GM23248 (cell line): ENCODE data around the gene C1R. TPM values are rescaled to one million over a fixed set of nuclear protein-coding genes. Genes with fewer than 3 reads are reported as not detected.
"Not testable (repeated sequence)": the region's sequence is repeated elsewhere in the genome, so short reads cannot be mapped to it uniquely, and the experiment has no call there.

ENCODE experiments used
- DNase-seq: peaks from one replicate; pipeline ENCODE4 v3.0.0-alpha.2; 2015
- H2AFZ ChIP-seq: fragments of 200-600 bp; sonication (generic); 2 replicates; pipeline ENCODE4 v1.6.1; 2016; ENCODE audit warnings: antibody characterized with exemption
- H3F3A ChIP-seq: fragments of 200-600 bp; sonication (generic); 2 replicates; pipeline ENCODE4 v1.6.1; 2016; ENCODE audit warnings: mild to moderate bottlenecking, antibody characterized with exemption, mixed run types; ENCODE audit not compliant: insufficient read depth
- H3K27ac ChIP-seq: fragments of 200-600 bp; sonication (generic); 2 replicates; pipeline ENCODE4 v1.5.1; 2016; ENCODE audit warnings: mild to moderate bottlenecking
- H3K27me3 ChIP-seq: fragments of 200-600 bp; sonication (generic); replicated peaks from 2 replicates; pipeline ENCODE4 v1.6.1; 2016; ENCODE audit warnings: mild to moderate bottlenecking; ENCODE audit not compliant: insufficient read depth
- H3K36me3 ChIP-seq: fragments of 200-600 bp; sonication (generic); 2 replicates; pipeline ENCODE4 v1.6.1; 2016; ENCODE audit warnings: low read depth, mild to moderate bottlenecking
- H3K4me1 ChIP-seq: fragments of 200-600 bp; sonication (generic); 2 replicates; pipeline ENCODE4 v1.6.1; 2016; ENCODE audit warnings: mild to moderate bottlenecking; ENCODE audit not compliant: insufficient read depth
- H3K4me2 ChIP-seq: fragments of 200-600 bp; sonication (generic); one replicate; pipeline ENCODE4 v1.6.1; 2016; ENCODE audit warnings: mild to moderate bottlenecking; ENCODE audit not compliant: unreplicated experiment
- H3K4me3 ChIP-seq: fragments of 200-600 bp; sonication (generic); 2 replicates; pipeline ENCODE4 v1.5.1; 2016; ENCODE audit warnings: mild to moderate bottlenecking
- H3K79me2 ChIP-seq: fragments of 200-600 bp; sonication (generic); 2 replicates; pipeline ENCODE4 v1.6.1; 2016; ENCODE audit warnings: mild to moderate bottlenecking; ENCODE audit not compliant: insufficient read depth
- H3K9ac ChIP-seq: fragments of 200-600 bp; sonication (generic); 2 replicates; pipeline ENCODE4 v1.6.1; 2016; ENCODE audit warnings: mild to moderate bottlenecking
- H3K9me2 ChIP-seq: fragments of 200-600 bp; sonication (generic); 2 replicates; pipeline ENCODE4 v1.6.1; 2016; ENCODE audit warnings: mixed run types, mild to moderate bottlenecking, moderate library complexity; ENCODE audit not compliant: insufficient read depth
- H3K9me3 ChIP-seq: fragments of 200-600 bp; sonication (generic); one replicate; pipeline ENCODE4 v1.6.1; 2017; ENCODE audit warnings: low read depth
- H4K20me1 ChIP-seq: fragments of 200-600 bp; sonication (generic); 2 replicates; pipeline ENCODE4 v1.6.0; 2016; ENCODE audit not compliant: insufficient read depth
- EZH2 ChIP-seq: fragments of 200-600 bp; sonication (generic); IDR thresholded peaks from 2 replicates; pipeline ENCODE4 v1.6.1; 2018; ENCODE audit warnings: antibody characterized with exemption, mild to moderate bottlenecking; ENCODE audit not compliant: insufficient read depth, poor library complexity, severe bottlenecking
- EZH2phosphoT487 ChIP-seq: fragments of 200-600 bp; sonication (generic); IDR thresholded peaks from 2 replicates; pipeline ENCODE4 v1.6.1; 2018; ENCODE audit warnings: antibody characterized with exemption, moderate library complexity, mild to moderate bottlenecking, low read depth; ENCODE audit not compliant: insufficient read depth
- WGBS, 2 experiments: methylation state at CpG; one replicate each; pipeline ENCODE4 v1.1.6; 2015 to 2017; ENCODE audit warnings: low lambda C conversion rate in 2 of 2, low coverage in 1 of 2; ENCODE audit errors: missing lambda C conversion rate in 2 of 2; 5-methylcytosine and 5-hydroxymethylcytosine counted together
- in situ Hi-C: fragments of 300-500 bp; cut with MboI; formaldehyde crosslinking; loops from 2 replicates; pipeline ENCODE4 v1.15.0; 2020
- polyA plus RNA-seq: library from polyadenylated mRNA; unstranded; fragments of >200 nt; fragmentation: Nextera tagmentation; extraction: Ambion mirVana; gene quantifications from 2 replicates; pipeline ENCODE4 v1.2.1, GENCODE V29; 2016
- total RNA-seq: library from RNA; depleted of rRNA; stranded (reverse); fragments of >200 nt; shearing (Covaris generic); gene quantifications from 2 replicates; pipeline ENCODE4 v1.2.3, GENCODE V29; 2014

C1R gene
- total and polyA plus RNA-seq, 2 experiments from 2014 or later: 51.1 to 75.0 TPM

GRCh38 chr12:7045913-7046312 lies 46.3 kb downstream of the C1R start:
- Histone ChIP-seq H2AFZ (no peak overlapping the region), H3K27me3 (no peaks in the 10 kb centered on the region), H4K20me1 (no peaks in the 10 kb centered on the region), H3K4me1 (no peaks in the 10 kb centered on the region), H3K4me3 (no peak overlapping the region), H3K79me2 (no peaks in the 10 kb centered on the region), H3K9ac (no peak overlapping the region), H3K9me2 (no peaks in the 10 kb centered on the region), H3K27ac (no peak overlapping the region), H3K4me2 (no peak overlapping the region), H3K36me3 (no peaks in the 10 kb centered on the region), H3K9me3 (no peaks in the 10 kb centered on the region), H3F3A (no peaks in the 10 kb centered on the region)
- DNase-seq: no peak
- 88 to 90% methylated on average over 9 of the region's 9 CpGs for WGBS, 2 experiments
- no peak for TF ChIP-seq EZH2
- in situ Hi-C loops: no loop called here

- no peaks in the 10 kb centered on the region for H3K4me1 ChIP-seq
- H4K20me1 ChIP-seq: no peaks in the 10 kb centered on the region
- H3K79me2 ChIP-seq: no peaks in the 10 kb centered on the region
- no peaks in the 10 kb centered on the region for H3F3A ChIP-seq
- 38 to 41% methylated on average over 6 of the region's 6 CpGs for WGBS, 2 experiments
- H3K36me3 ChIP-seq: no peaks in the 10 kb centered on the region
- no peak overlapping the region for H3K4me3 ChIP-seq
- H3K9me2 ChIP-seq: no peaks in the 10 kb centered on the region
- H2AFZ ChIP-seq: no peak overlapping the region
- in situ Hi-C loops: no loop called here
- H3K9me3 ChIP-seq: no peaks in the 10 kb centered on the region
- H3K4me2 ChIP-seq: no peak overlapping the region
- H3K9ac ChIP-seq: no peak overlapping the region
- TF ChIP-seq EZH2 (no peak), EZH2phosphoT487 (no peak)
- H3K27ac ChIP-seq: no peak overlapping the region
- no peaks in the 10 kb centered on the region for H3K27me3 ChIP-seq
- DNase-seq: peak; percentile 70
Observed at GRCh38 chr12:7042842-7043241, 49.4 kb downstream of the C1R start.

- no peaks in the 10 kb centered on the region for H3F3A ChIP-seq
- in situ Hi-C loops: no loop called here
- no peak overlapping the region for H2AFZ ChIP-seq
- no peak overlapping the region for H3K4me3 ChIP-seq
- no peaks in the 10 kb centered on the region for H3K27me3 ChIP-seq
- no peaks in the 10 kb centered on the region for H3K36me3 ChIP-seq
- no peak overlapping the region for H3K27ac ChIP-seq
- WGBS, 2 experiments: 75 to 79% methylated on average over 10 of the region's 10 CpGs
- H4K20me1 ChIP-seq: no peaks in the 10 kb centered on the region
- no peak for DNase-seq
- no peaks in the 10 kb centered on the region for H3K9me3 ChIP-seq
- no peak overlapping the region for H3K4me2 ChIP-seq
- no peaks in the 10 kb centered on the region for H3K9me2 ChIP-seq
- H3K79me2 ChIP-seq: no peaks in the 10 kb centered on the region
- H3K4me1 ChIP-seq: no peaks in the 10 kb centered on the region
- H3K9ac ChIP-seq: no peak overlapping the region
- no peak for TF ChIP-seq EZH2phosphoT487
- TF ChIP-seq EZH2: no peak
Observed at GRCh38 chr12:7039403-7039802, 52.8 kb downstream of the C1R start.

GRCh38 chr12:7038591-7038990 lies 53.7 kb downstream of the C1R start:
- H3K36me3 ChIP-seq: no peaks in the 10 kb centered on the region
- no peak overlapping the region for H3K4me3 ChIP-seq
- in situ Hi-C loops: no loop called here
- H3K9ac ChIP-seq: no peak overlapping the region
- no peaks in the 10 kb centered on the region for H3K27me3 ChIP-seq
- TF ChIP-seq EZH2 (no peak), EZH2phosphoT487 (no peak)
- H3K27ac ChIP-seq: no peak overlapping the region
- H3K9me3 ChIP-seq: no peaks in the 10 kb centered on the region
- H3F3A ChIP-seq: no peaks in the 10 kb centered on the region
- WGBS, 2 experiments: 89 to 90% methylated on average over 22 of the region's 22 CpGs
- DNase-seq: no peak
- H4K20me1 ChIP-seq: no peaks in the 10 kb centered on the region
- no peak overlapping the region for H2AFZ ChIP-seq
- H3K79me2 ChIP-seq: no peaks in the 10 kb centered on the region
- H3K4me2 ChIP-seq: no peak overlapping the region
- H3K4me1 ChIP-seq: no peaks in the 10 kb centered on the region
- no peaks in the 10 kb centered on the region for H3K9me2 ChIP-seq

- 93 to 94% methylated on average over 14 to 29 of the region's 32 CpGs for WGBS, 2 experiments
- H3K4me2 ChIP-seq, H3K4me3 ChIP-seq, H3K9me2 ChIP-seq, H3K9ac ChIP-seq, H2AFZ ChIP-seq, H4K20me1 ChIP-seq, H3F3A ChIP-seq, H3K4me1 ChIP-seq, H3K9me3 ChIP-seq, in situ Hi-C loops, H3K36me3 ChIP-seq, DNase-seq, H3K27me3 ChIP-seq, H3K79me2 ChIP-seq, H3K27ac ChIP-seq: not testable (repeated sequence)
Observed at GRCh38 chr12:7037411-7037810, 54.8 kb downstream of the C1R start.
